ENCODE data around the gene C6orf89. TPM values are rescaled to one million over a fixed set of nuclear protein-coding genes. Genes with fewer than 3 reads are reported as not detected.

Gene C6orf89
- total and polyA plus RNA-seq, 2 donors (not counting 1 experiment from before 2014, with no cell fraction given), result 47.1 to 66.7 TPM

DNA sequence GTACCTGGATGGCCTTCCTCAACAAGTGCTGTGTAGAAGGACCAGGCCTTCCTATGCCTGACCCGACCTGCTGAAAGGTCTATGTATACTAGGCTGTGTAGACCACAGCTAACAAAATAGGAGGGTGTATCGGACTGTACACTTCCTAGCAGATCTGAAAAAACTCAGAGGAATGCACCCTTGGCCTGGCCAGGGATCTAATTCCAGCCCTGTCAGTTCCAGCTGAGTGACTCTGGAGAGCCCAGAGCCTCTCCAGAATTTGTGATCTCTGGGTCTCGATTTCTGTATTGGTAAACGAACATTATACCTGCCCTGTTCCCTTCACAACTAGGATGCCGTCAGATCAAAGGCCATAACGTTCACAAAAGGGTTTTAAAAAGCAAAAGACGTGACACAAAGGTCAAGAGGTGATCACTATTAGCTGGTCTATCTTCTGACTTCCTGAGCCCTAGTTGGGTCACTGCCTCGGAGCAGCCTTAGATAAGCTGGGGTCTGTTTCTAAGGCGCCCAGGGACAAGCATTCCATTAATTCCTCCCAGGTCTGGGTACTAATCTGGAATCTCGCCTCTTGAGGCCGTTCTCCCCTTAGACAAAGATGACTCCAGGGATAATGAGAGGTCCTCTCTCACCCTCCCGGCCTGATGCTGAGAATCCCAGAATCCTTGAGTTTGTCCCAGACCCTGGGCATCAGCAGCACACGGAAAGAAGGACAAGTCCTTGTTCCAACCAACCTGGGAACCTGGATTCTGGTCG lies 86.3 kb downstream of the C6orf89 start:
- DNase-seq (ENCODE audit: low read depth in 2 of 2), result no peak
- no peaks in the 10 kb centered on the region for H3K9me3 ChIP-seq (ENCODE audit: control insufficient read depth, insufficient read depth, low read depth, low read length)
- H3K4me1 ChIP-seq (ENCODE audit: control insufficient read depth, extremely low read depth, insufficient read depth, low read length), result no peaks in the 10 kb centered on the region
- H3K4me2 ChIP-seq (ENCODE audit: extremely low read depth, insufficient read depth, low read length), result no peak overlapping the region
- no peak overlapping the region for H3K9ac ChIP-seq (ENCODE audit: insufficient read depth, low read length)
- peaks cover 52% of the 10 kb centered on the region for H3K36me3 ChIP-seq (ENCODE audit: control insufficient read depth, insufficient read depth, low read length)
- no peaks in the 10 kb centered on the region for H4K20me1 ChIP-seq (ENCODE audit: control insufficient read depth, extremely low read depth, insufficient read depth, low read length)
- H3K79me2 ChIP-seq (ENCODE audit: control insufficient read depth, insufficient read depth, low read length), result no peaks in the 10 kb centered on the region
- H2AFZ ChIP-seq (ENCODE audit: low read length), result no peak overlapping the region
- TF ChIP-seq CTCF (conservative IDR thresholded peaks at IDR 0.05 in 1 of 2, IDR thresholded peaks at IDR 0.05 in 1 of 2; ENCODE audit: low read depth in 1 of 2, low read length in 2 of 2) (no peak), EZH2 (IDR thresholded peaks at IDR 0.05; ENCODE audit: low read length, missing control alignments) (no peak)
- H3K27ac ChIP-seq (ENCODE audit: insufficient read depth, low read length), result no peak overlapping the region
- H3K27me3 ChIP-seq (ENCODE audit: control insufficient read depth, insufficient read depth, low read length), result no peaks in the 10 kb centered on the region
- H3K4me3 ChIP-seq (replicated peaks in 1 of 4; ENCODE audit: control extremely low read depth in 1 of 4, insufficient read depth in 1 of 4, low read depth in 3 of 4, low read length in 4 of 4), result no peak overlapping the region

- DNase-seq (ENCODE audit: low read depth in 2 of 2), result no peak
- Histone ChIP-seq H3K9ac (ENCODE audit: insufficient read depth, low read length) (no peak overlapping the region), H2AFZ (ENCODE audit: low read length) (no peak overlapping the region), H3K27ac (ENCODE audit: insufficient read depth, low read length) (no peak overlapping the region), H3K4me2 (ENCODE audit: extremely low read depth, insufficient read depth, low read length) (no peak overlapping the region), H3K27me3 (ENCODE audit: control insufficient read depth, insufficient read depth, low read length) (no peaks in the 10 kb centered on the region), H4K20me1 (ENCODE audit: control insufficient read depth, extremely low read depth, insufficient read depth, low read length) (no peaks in the 10 kb centered on the region), H3K79me2 (ENCODE audit: control insufficient read depth, insufficient read depth, low read length) (peaks cover 7% of the 10 kb centered on the region), H3K9me3 (ENCODE audit: control insufficient read depth, insufficient read depth, low read depth, low read length) (no peaks in the 10 kb centered on the region), H3K36me3 (ENCODE audit: control insufficient read depth, insufficient read depth, low read length) (peaks cover 56% of the 10 kb centered on the region), H3K4me3 (replicated peaks in 1 of 4; ENCODE audit: control extremely low read depth in 1 of 4, insufficient read depth in 1 of 4, low read depth in 3 of 4, low read length in 4 of 4) (no peak overlapping the region), H3K4me1 (ENCODE audit: control insufficient read depth, extremely low read depth, insufficient read depth, low read length) (no peaks in the 10 kb centered on the region)
- no peak for TF ChIP-seq EZH2 (IDR thresholded peaks at IDR 0.05; ENCODE audit: low read length, missing control alignments)
- no peak for TF ChIP-seq CTCF (conservative IDR thresholded peaks at IDR 0.05 in 1 of 2, IDR thresholded peaks at IDR 0.05 in 1 of 2; ENCODE audit: low read depth in 1 of 2, low read length in 2 of 2)
Observed at GRCh38 chr6:36973190-36973589, 87.4 kb downstream of the C6orf89 start.

- no peak overlapping the region for H3K4me2 ChIP-seq (ENCODE audit: extremely low read depth, insufficient read depth, low read length)
- no peaks in the 10 kb centered on the region for H4K20me1 ChIP-seq (ENCODE audit: control insufficient read depth, extremely low read depth, insufficient read depth, low read length)
- no peak for TF ChIP-seq CTCF (conservative IDR thresholded peaks at IDR 0.05 in 1 of 2, IDR thresholded peaks at IDR 0.05 in 1 of 2; ENCODE audit: low read depth in 1 of 2, low read length in 2 of 2)
- TF ChIP-seq EZH2 (IDR thresholded peaks at IDR 0.05; ENCODE audit: low read length, missing control alignments), result no peak
- no peak overlapping the region for H3K27ac ChIP-seq (ENCODE audit: insufficient read depth, low read length)
- H3K9ac ChIP-seq (ENCODE audit: insufficient read depth, low read length), result no peak overlapping the region
- peaks cover 55% of the 10 kb centered on the region for H3K36me3 ChIP-seq (ENCODE audit: control insufficient read depth, insufficient read depth, low read length)
- no peaks in the 10 kb centered on the region for H3K27me3 ChIP-seq (ENCODE audit: control insufficient read depth, insufficient read depth, low read length)
- peaks cover 11% of the 10 kb centered on the region for H3K79me2 ChIP-seq (ENCODE audit: control insufficient read depth, insufficient read depth, low read length)
- H2AFZ ChIP-seq (ENCODE audit: low read length), result no peak overlapping the region
- H3K9me3 ChIP-seq (ENCODE audit: control insufficient read depth, insufficient read depth, low read depth, low read length), result no peaks in the 10 kb centered on the region
- H3K4me1 ChIP-seq (ENCODE audit: control insufficient read depth, extremely low read depth, insufficient read depth, low read length), result no peaks in the 10 kb centered on the region
- no peak overlapping the region for H3K4me3 ChIP-seq (replicated peaks in 1 of 4; ENCODE audit: control extremely low read depth in 1 of 4, insufficient read depth in 1 of 4, low read depth in 3 of 4, low read length in 4 of 4)
- DNase-seq (ENCODE audit: low read depth in 2 of 2), result no peak
Observed at GRCh38 chr6:36973647-36974046, 87.9 kb downstream of the C6orf89 start.

Data from fibroblast of lung (primary cell).